Middle frontal gyrus (tissue), 1 donor: ENCODE results near the gene OXSR1.
"Not testable (repeated sequence)": the region's sequence is repeated elsewhere in the genome, so short reads cannot be mapped to it uniquely, and the experiment has no call there.

ENCODE experiments used
- DNase-seq: peaks from one replicate; pipeline ENCODE4 v3.0.0-alpha.2; 2015; ENCODE audit warnings: low spot score; ENCODE audit errors: extremely low spot score

OXSR1 gene

DNA sequence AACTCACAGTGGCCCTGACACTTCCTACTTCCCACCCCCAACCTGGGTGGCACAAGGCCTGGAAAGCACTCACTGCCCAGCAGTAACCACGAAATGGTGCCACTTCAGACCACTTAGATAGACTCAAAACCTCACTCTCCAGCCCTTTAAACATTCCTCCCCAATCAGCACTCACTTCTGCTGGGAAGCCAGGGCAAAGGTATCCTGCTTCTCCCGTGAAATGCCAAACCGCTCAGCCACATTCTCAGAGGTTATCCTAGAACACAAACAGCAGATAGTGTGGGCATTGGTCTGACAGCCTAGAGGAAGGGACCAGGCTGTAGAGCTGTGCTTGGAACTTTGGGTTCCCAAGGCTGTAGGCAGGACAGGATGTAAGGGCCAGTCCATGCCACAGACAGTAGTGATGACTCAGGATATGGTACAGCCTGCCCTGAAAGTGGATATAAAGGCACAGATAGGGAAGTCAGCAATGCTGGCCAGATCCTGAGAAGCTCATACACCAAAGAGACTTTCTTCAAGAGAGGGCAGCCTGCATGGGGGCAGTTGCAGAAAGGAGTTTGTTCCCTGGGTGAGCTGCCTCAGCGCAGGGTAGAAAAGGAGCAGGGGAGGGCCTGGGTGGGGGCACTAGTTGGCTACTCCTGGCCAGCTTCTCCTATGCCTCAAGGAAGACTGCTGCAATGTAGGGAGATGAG lies 37.6 kb upstream of the OXSR1 start:
- no peak for DNase-seq

DNA sequence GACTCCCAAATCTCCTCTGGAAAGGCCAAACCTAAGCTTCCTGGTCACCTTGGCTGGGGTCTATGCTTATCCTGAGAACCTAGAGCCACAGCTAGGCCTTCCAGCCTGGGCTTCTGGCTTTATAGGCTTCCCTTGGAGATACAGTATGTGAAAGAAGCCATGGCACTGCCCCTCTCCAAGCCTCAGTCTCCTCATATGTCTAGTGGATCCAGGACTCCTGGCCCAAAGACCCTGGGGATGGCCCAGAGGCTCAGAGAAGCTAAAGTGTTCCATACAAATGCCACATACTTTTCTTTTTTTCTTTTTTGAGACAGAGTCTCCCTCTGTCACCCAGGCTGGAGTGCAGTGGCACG lies 37.1 kb upstream of the OXSR1 start:
- DNase-seq, result no peak

DNA sequence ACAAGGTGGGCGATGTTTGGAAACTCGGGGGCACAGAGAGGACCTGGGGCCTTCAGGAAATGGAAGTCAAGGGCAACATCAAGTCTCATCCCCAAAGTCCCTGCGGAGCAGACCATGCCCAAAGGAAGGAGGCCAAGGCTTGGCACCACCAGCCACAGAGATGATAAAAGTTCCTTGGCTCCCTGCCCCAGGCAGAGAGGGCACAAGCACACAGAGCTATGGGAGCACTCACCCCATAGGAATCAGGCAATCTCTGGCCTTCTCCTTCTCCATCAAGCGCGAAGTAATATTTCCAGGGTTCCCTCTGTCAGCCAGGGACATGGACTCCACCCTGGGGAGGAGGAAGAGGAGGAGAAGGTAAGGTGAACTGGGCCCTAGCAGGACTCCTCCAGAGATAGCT lies 36.3 kb upstream of the OXSR1 start:
- DNase-seq, result no peak

DNA sequence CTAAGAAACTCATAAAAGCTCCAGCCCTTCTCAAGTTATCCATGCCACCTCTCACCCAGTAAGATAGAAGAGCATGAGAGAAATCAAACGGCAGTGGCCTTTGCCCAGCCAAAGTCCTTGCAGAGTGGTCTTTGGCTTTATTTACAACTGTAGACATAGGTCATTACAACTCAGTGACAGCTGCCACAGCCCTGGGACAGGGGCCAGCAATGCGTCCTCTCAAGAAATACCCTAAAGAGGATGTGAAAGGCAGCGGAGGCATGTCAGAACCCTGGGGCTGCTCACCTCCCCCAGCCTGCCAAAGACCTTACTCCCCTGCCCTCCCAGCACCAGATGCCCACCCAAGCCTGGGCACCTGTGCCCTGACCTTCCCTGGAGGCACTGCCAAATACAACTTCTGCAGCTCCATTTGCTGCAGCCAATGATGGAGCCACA lies 34.7 kb upstream of the OXSR1 start:
- DNase-seq, result no peak

DNA sequence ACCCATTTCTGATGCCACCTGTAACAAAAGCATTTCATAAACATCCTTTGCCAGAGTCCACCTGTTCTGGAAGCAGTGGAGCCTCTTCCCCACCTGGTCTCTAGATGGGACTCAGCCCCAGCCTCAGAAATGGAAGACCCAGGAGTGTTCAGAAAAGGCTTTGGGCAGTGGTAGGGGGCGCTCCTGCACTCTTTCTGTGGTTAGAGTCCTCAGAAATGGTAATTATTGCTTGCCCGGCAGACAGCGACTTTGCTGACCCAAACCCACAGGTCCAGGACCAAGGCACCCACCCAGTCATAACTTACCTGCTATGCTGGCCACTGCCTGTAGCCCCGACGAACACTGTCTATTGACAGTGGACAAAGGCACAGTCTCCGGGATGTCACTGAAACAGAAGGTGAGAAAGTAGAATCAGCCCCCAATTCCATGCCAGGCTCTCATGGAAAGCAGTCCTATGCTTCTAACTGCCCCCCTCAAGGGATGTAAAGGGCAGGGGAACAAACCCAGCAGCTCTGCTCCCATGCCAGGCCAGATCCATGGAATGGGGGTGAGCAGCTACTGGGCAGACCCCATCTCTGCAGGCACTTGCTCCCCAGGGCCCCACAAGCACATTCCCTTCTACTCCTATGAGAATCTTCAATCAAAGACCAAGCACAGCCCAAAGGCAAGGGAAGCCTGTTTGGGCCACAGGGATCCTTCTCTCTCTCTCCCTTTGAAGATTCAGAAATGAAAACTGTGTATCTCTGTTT lies 33.5 kb upstream of the OXSR1 start:
- no peak for DNase-seq

DNA sequence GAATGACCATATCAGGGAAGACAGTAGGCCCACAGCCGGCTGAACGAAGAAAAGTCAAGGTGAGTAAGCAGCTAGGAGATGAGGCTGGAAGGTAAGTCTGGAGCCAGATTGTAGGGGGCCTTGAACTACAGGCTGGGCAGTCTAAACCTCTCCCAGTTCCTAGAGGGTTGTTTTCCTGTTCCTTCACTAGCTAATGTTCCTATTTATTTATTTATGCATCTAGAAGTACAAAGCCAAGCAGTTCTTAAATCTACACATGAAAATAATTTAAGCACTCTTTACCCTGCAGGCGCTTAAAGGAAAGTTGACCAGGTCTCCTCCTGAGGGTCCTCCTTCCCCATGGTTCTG lies 32.2 kb upstream of the OXSR1 start:
- no peak for DNase-seq

DNA sequence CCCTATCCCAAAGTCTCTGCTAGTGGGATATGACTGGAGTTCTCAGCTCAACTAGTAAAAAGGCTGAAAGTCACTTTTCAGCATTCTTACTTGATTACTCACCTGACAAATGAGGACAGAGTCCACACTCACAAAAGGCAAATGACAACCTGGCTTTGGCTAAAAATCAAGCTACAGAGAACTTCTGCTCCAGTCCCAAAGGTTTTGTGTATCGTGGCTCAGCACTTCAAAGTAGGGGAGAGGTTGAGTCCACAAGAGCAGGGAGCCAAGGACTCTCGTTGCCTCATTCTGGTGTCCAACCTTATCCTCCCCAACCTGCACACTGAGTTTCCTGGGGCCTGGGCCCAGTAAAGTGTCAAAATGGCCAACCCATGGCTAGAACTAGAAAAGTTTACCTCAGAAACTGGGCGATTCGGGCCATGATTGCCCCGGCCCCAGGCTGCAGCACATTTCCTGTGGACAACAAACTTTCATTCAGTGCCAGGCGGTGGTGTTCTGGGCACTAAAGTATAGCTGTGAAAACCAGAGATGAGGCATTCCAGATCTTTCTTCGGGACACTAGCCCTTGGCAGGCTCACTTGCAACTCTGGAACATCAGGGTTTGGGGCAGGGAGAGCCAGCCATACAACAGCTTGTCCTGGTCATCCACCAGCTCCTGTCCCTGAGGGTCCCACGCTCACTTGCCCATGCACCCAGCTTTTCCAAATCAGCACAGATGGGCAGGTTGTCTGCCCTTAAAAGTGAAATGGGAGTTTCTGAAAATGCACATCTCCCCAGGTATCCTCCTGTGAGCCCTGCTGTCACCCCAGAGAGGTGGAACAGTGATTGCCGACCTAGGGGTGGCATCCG lies 31.6 kb upstream of the OXSR1 start:
- no peak for DNase-seq

DNA sequence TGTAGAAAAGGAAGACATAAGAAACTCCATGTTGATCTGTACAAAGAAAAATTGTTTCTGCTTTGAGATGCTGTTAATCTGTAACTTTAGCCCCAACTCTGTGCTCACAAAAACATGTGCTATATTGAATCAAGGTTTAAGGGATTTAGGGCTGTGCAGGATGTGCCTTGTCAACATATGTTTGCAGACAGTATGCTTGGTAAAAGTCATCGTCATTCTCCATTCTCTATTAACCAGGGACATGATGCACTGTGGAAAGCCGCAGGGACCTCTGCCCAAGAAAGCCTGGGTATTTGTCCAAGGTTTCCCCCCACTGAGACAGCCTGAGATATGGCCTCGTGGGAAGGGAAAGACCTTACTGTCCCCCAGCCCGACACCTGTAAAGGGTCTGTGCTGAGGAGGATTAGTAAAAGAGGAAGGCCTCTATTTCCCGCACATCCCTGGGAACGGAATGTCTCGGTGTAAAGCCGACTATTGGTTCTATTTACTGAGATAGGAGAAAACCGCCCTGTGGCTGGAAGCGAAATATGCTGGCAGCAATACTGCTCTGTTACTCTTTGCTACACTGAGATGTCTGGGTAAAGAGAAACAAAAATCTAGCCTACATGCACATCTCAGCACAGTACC lies 30.7 kb upstream of the OXSR1 start:
- DNase-seq, result not testable (repeated sequence)

DNA sequence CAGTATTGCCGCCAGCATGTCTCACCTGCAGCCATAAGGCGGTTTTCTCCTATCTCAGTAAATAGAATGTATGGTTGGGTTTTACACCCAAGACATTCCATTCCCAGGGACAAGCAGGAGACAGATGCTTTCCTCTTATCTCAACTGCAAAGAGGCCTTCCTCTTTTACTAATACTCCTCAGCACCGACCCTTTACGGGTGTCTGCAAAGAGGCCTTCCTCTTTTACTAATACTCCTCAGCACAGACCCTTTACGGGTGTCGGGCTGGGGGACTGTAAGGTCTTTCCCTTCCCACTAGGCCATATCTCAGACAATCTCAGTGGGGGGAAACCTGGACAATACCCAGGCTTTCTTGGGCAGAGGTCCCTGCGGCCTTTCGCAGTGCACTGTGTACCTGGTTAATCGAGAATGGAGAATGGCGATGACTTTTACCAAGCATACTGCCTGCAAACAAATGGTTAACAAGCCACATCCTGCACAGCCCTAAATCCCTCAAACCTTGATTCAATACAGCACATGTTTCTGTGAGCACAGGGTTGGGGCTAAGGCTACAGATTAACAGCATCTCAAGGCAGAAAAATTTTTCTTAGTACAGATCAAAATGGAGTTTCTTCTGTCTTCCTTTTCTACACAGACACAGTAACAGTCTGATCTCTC lies 29.6 kb upstream of the OXSR1 start:
- not testable (repeated sequence) for DNase-seq

DNA sequence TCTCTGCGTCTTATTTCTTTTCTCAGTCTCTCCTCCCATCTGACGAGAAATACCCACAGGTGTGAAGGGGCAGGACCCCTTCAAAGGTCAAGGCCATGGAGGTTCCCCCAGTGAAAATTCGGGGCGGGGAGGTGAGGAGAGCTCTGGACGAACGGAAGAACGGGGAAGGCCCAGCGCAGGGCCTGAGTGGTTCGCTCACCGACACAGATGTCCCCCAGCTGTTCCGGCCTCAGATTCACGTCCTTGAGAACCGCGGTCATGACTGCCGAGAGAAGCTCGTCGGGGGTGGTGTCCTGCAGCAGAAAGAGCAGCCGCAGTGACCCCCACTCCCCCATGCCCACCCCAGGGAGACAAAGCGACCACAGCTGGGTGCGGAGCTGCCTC lies 29.0 kb upstream of the OXSR1 start:
- DNase-seq, result no peak

DNA sequence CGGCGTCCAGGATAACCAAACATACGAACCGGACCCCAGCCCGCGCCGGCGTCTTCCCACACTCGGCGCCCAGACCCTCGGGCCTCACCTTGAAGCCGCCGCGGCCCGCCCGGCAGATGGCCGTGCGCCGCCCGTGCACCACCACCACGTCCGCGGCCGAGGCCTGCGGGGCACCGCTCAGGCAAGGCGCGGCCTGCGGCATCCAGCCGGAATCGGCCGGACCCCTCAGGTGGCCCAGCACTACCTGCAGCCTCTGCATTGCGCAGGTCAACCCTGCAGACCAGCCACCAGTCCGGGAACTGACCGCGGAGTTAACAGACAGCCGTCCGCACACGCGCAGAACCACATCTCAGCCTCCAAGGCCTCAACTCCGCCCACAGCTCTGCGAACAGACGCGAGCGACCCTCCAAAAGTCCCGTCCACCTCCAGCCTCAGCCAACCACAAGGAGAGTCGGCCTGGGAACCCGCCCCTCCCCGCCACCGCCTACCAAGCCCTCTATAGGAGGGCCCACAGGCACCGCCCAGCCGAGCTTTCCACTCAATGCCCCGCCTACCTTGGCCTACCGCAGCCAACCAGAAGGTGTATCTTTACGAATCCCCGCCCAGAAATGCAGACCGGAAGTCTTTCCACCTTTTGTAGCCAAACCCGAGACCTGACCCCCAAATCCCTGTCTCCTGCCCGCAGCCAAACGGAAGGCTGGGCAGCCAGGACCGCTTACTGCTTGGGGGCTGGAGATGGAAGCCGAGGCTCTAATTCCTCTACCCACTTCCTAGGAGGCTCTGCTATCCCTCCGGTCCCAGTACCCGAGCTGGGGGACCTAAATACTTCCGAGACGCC lies 28.3 kb upstream of the OXSR1 start, which contains the start of gene ACAA1:
TSS of gene ACAA1 (minus strand) at position 351 of the 838 bp plus-strand sequence. CDS start at position 259, 92 bp downstream.
- peak; percentile 97 for DNase-seq

DNA sequence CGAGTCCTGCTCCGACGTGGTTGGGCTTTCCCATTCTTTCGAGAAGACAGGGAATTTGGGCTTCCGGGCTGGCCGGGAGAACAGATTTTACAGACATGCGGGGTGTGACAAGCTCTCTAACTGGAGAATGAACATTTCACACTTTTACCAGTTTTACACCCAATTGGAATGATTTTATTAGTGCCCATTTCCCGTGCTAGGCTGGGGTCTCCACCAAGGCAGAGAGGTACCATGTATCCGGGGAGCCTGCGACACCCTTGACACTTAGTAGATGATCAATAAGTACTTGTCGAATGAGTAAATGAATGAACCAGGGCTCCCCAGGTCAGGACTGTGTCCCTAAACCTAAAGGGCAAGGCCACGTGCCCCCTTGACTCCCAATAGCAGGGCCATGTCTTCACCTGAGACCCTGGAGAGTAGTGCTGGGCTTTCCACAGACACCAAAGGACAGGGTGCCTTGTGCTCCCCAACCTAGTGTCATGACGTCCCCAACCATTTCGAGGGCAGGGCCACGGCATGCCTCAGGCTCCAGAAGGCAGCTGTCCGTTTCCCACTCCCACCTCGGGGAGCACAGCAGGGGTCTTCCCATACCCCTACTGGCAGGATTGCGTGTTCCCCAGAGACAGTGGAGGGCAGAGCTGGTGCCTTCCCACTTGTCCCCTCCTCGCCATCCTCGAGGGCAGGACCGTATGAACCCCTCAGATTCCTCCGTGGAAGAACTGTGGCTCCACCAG lies 27.6 kb upstream of the OXSR1 start:
- no peak for DNase-seq

DNA sequence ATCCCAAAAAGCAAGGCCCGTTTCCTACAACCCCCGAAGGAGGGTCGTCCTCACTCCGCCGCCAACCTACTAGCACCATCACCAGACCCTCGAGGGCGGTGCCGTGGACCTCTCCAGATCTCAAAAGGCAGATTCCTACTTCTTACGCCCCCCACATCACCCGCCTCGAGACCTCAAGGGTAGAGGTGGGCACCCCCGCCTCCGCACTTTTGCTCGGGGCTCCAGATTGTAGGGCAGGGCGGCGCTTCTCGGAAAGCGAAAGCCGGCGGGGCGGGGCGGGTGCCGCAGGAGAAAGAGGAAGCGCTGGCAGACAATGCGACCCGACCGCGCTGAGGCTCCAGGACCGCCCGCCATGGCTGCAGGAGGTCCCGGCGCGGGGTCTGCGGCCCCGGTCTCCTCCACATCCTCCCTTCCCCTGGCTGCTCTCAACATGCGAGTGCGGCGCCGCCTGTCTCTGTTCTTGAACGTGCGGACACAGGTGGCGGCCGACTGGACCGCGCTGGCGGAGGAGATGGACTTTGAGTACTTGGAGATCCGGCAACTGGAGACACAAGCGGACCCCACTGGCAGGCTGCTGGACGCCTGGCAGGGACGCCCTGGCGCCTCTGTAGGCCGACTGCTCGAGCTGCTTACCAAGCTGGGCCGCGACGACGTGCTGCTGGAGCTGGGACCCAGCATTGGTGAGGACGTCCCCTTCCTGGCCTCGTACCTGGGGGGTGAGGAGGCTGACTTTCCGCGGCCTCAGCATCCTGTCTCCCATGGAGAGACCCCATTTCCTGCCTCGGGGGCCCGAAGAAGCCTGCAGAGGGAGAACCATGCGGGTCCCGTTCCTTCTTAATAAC lies 26.8 kb upstream of the OXSR1 start, which contains the start of gene MYD88:
TSS of gene MYD88 (plus strand) at position 313 of the 842 bp plus-strand sequence. CDS start at position 353, 40 bp downstream.
- no peak for DNase-seq

DNA sequence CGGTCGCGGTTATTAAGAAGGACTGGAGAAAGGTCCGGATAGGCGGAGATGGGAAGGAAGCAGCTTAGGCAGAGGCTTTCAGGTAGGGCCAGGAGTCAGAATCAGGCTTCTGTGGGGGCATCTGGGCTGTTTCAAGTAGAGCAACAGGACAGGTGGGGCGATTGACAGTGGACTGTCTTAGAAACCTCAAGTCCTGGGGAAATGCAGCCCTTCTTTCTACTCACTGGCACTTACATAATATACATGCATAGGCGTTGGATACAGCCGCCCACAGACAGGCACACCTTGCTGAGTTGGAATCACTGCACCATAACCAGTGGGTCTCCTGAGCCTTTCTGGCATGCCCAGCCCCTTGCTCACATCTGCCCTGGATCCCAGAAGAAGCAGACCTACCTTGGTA lies 26.1 kb upstream of the OXSR1 start:
- no peak for DNase-seq

DNA sequence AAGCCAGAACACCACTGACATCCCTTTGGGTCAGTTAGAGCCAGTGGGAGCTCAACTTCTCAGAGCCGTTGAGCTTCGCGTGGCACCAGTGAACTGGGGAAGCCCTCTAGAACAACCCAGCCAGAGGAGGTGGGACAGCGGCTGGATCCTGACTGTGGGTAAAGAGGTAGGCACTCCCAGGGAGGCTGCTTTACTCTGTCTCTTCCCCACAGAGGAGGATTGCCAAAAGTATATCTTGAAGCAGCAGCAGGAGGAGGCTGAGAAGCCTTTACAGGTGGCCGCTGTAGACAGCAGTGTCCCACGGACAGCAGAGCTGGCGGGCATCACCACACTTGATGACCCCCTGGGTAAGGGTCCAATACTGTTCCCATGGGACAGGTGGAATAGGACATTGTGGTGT lies 25.7 kb upstream of the OXSR1 start:
- DNase-seq, result no peak

DNA sequence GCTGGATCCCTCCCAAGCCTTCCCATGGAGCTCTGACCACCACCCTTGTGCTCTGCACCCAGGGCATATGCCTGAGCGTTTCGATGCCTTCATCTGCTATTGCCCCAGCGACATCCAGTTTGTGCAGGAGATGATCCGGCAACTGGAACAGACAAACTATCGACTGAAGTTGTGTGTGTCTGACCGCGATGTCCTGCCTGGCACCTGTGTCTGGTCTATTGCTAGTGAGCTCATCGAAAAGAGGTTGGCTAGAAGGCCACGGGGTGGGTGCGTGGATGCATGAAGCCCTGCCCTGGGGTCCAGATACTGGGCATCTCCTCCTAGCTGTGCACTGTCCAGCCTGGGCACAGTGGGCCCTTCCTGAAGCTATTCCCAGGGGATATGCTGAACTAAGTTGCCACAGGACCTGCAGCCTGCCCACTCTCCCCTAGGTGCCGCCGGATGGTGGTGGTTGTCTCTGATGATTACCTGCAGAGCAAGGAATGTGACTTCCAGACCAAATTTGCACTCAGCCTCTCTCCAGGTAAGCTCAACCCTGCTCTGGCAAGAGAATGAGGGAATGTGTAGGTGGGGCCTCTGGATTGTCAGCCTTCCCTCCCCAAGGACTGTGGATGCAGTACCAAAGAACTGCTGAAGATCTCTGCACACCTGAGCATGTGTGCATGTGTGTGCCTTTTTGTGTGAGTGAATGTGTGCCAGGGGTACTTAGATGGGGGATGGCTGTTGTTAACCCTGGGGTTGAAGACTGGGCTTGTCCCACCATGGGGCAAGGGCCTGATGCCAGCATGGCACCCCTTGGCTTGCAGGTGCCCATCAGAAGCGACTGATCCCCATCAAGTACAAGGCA lies 24.8 kb upstream of the OXSR1 start:
- DNase-seq, result no peak

DNA sequence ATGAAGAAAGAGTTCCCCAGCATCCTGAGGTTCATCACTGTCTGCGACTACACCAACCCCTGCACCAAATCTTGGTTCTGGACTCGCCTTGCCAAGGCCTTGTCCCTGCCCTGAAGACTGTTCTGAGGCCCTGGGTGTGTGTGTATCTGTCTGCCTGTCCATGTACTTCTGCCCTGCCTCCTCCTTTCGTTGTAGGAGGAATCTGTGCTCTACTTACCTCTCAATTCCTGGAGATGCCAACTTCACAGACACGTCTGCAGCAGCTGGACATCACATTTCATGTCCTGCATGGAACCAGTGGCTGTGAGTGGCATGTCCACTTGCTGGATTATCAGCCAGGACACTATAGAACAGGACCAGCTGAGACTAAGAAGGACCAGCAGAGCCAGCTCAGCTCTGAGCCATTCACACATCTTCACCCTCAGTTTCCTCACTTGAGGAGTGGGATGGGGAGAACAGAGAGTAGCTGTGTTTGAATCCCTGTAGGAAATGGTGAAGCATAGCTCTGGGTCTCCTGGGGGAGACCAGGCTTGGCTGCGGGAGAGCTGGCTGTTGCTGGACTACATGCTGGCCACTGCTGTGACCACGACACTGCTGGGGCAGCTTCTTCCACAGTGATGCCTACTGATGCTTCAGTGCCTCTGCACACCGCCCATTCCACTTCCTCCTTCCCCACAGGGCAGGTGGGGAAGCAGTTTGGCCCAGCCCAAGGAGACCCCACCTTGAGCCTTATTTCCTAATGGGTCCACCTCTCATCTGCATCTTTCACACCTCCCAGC lies 24.0 kb upstream of the OXSR1 start:
- DNase-seq, result no peak
